NAMALWA (cell line): ENCODE measurements around the gene HS6ST3.

Experiments
- DNase-seq: peaks from one replicate; pipeline ENCODE4 v3.0.0-alpha.2; 2015; ENCODE audit warnings: low spot score

HS6ST3 gene

DNA sequence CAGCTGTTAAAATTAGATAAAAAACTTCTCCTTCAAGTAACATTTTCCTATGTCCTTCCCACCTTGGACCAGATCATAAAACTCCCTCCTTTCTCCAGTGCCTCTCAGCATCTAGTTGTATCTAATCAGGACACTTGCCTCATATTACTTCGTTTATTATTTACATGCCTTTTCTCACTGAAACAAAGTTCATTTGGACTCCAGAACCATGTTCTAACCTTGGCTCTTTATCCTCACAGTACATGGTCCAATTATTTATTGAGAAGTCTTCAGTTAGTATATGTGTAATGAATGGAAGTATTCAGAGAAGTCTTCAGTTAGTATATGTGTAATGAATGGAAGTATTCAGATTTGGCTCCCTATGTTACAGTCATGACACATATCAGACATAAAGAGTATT is 561.7 kb downstream of the HS6ST3 start:
- DNase-seq = no peak

DNA sequence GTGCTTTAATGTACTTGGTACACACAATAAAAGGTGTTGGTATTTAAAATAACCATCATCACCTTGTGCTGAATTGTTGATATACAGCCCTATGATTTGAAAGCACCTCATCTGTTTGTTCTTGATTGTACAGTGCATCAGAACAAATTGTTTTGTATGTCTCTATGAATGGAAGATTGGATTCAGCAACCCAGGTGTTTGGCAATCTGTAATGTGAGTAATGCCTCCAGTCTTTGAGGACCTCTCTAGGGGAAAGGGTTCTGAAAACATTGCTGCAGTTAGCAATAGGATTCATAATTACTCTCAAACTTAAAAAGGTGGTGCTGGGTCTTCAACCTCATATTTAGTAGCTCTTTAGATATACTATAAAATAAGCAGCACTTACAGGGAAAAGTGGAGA is 562.6 kb downstream of the HS6ST3 start:
- DNase-seq = no peak

DNA sequence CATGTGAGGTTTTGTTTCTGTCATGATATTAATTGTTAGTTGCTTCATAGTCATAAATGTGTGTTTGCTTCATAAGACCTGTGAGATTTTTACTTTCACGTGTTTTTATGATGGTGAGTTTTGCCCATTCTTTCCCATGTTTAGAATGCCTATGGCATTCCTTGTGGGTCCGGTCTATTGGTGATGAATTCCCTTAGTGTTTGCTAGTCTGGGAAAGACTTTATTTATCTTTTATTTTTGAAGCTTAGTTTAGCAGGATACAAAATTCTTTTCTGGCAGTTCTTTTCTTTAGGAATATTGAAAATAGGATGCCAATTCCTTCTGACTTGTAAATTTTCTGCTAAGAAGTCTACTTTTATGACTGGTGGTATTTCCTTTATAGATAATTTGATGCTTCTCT is 571.7 kb downstream of the HS6ST3 start:
- DNase-seq = no peak

DNA sequence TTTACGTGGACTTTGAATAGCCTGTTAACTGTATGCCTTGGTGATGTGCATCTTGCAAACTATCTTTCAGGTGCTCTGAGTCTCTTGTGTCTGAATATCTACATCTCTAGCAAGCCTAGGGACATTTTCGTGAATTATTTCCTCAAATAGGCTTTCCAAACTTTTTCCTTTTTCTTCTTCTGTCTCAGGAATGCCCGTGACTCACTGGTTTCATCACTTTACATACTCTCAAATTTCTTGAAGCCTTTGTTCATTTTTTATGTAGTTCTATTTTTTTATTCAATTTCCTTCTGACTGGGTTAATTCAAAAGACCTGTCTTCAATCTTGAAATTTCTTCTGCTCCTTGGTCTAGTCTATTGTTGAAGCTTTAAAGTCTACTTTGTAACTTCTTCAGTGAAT is 572.1 kb downstream of the HS6ST3 start:
- DNase-seq = no peak

DNA sequence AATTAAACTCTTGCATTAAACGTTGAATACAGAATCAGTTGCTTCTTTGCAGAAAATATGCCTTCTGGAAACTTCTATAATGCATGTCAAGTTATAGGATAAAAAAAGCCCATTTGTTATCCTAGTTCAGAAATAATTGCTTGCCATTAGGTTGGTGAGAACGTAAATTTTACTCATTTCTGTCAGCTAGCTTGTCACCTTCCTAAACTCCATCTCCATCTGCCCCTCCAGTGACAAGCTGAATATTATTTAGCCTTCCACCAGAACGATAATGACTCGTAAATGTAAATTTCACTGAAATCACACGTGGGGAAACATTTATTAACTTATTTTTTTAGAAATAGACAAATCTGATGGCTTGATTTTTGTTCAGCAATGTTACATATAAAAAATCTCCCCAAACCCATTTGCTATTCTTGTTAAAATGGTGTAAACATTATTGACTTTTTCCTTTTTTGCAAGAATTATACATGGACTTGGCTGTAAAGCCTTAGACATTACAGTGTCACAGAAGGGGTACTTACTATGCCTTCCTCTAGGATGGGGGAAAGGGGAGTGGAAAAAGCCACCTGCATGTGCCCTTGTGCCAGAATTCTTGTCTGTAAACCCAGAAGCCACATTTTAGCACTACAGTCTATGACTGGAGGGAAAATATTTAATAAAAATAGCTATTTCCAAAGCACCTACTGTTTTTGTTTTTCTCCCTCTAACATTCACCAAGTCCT is 577.5 kb downstream of the HS6ST3 start:
- no peak for DNase-seq

DNA sequence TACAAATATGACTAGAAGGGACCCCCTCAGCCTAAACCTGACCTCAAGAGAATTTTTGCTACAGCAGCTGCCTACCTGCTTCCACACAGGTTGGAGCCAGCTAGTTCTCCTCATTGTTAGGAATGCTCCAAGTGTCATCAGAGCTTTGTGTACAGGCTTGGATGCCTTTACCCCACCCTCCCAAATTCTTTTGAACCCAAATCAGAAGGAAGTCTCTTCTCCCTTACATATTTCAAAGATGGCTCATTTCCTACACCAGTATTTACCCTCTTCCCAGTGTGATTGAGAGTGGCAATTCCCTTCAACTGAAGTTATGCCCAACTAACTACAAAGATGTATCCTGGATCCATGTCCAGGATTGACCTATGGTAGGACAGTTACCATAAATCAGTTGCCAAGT is 581.2 kb downstream of the HS6ST3 start:
- DNase-seq = no peak

DNA sequence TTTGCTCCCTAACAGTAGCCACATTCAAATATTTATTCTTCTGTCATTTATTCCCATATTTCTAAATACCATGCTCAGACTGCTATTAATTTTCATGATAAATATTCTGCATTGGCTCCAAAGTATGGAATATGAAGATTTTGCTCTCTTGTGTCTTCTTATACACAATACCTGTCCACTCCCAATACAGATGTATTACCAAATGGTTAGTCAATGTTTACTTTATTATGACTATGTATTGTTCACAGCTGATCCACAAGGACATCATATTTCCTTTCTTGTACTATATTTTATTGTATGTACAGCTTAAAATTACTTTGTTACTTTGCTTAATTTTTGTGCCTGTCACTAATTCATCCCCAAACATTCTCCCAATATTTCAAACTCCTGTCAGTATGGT is 582.1 kb downstream of the HS6ST3 start:
- DNase-seq = no peak

DNA sequence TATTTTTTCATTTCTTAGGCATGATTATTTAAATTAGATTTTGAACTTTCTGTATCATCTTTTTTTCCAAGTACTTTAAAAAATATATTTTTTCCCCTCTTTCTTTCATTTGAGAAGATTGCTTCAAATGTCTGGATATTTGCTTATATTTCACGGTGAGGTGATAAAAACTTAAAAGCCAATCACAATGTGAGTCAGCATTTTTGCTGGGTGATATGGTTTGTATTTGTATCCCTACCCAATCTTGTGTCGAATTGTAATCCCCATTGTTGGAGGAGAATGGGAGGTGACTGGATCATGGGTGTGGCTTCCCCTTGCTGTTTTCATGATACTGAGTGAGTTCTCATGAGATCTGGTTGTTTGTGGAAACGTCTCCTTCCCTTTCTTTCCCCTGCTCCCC is 583.9 kb downstream of the HS6ST3 start:
- no peak for DNase-seq

DNA sequence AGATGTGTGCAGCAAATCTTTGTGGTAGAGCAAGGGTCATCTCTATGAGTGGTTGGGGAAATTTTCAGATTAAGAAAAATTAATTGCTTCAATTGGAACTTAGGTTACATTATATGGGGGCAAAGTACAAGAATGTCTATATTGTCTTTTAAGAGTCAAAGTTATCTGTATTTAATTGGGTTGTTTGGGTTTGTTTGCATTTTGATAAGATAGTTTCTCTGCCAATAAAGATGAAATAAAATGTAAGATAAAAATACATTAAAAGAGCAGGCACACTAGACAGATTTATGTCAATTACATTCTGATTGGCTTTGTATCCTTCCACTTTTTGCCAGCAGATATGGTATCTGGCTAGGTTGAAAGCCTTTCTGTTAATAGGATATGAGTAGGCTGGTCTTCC is 587.1 kb downstream of the HS6ST3 start:
- no peak for DNase-seq

DNA sequence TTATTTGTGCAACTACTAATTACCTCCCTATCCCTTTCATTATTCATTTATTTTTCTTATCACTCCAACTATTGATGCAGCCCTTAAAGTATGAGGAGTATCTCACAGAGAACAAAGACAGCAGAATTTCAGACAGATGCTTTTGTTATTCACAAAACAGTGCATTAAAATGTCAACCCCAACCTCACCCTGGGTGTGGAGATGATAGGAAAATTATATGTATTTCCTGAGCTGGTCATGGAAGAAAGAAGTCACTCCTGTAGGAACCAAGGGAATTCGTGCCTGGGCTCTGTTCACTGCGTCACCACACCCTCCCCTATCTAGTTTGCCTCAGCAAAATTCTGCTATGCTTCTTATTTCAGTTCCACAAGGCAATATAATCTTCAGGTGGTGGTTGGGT is 588.9 kb downstream of the HS6ST3 start:
- DNase-seq = no peak

DNA sequence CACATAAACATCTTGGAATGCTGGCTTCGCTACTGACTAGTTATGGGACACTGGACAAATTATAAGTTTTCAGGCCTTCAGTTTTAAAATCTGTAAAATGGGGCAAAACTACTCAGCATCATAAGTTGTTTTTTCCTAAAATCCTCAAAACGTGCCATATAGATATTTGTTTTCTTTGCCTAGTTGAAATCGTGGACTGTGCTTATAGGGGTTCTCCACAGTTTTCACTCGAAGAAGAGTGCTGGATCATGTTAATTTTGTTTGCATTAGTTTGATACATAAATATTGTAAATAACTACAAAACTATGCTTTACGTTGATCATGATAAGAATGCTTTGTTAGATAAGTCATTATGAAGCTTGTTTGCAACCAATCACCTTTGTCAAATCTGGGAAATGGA is 591.0 kb downstream of the HS6ST3 start:
- no peak for DNase-seq

DNA sequence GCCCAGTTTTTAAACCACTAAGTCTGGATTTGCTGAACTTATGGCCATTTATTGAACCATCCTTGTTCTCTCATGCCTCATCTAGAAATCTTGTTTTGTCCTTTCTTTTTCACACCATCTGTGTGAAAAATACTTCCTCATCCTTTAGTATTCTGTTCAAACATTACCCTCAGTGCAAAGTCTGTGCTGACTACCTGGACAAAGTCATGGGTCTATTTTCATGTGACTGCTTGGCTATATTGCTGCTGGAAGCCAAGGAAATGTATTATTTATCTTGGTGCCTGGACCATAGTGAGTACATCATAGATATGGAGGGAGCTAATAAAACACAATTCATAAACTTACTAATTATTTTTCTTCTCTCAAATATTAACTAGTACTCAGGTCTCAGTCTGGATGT is 591.9 kb downstream of the HS6ST3 start:
- DNase-seq = no peak

DNA sequence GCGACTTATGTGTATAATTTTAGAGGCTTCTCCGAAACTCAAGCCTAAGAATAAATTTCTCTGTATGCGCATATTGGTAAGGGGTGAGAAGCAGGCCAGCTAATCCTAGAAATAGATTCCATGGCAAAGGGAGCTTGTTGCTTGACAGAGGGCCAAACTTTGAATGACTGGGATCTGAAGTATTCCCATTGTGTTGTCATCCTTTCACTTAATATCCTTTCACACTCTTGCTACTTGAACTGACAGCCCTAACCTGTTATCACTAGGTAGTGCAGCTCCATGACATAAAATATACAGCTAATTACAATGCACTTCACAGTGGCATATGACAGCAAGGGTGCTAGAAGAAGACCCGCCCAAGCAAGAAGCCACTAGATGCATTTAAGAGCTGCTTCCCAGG is 594.6 kb downstream of the HS6ST3 start:
- no peak for DNase-seq

DNA sequence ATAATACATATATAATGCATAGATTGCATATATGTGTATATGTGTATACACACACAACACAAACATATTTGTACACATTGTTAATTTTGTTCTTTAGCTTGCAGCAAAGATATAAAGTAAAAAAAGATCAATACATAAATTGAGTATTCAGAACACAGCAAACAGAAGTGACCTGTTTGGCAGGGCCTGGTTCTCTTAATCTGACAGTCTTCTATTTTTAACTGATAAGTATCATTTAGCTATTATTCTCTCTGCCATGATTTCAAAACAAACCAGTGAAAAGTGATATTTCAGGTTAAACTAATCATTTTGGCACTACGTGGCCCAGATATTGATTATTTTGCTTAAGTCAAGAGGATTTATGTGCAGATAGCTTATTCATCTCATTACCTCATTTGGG is 595.0 kb downstream of the HS6ST3 start:
- no peak for DNase-seq

DNA sequence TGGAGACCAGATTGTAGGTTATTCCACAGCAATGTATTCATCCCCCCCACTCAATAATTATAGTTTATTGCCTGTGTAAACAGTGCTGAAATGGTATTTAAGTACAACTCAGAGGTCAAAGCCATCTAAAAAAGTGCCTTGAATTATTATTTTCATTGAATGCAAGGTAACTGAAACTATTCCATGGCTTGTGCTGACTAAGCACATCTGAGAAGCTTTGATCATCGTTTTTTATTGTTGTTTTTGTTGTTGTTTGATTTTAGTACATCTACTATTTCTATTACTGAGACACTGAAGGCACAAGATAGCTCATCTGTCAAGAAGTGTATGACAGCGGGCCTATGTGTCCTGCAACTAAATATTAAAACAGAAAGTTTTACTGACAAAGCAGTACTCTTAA is 596.4 kb downstream of the HS6ST3 start:
- DNase-seq = no peak

DNA sequence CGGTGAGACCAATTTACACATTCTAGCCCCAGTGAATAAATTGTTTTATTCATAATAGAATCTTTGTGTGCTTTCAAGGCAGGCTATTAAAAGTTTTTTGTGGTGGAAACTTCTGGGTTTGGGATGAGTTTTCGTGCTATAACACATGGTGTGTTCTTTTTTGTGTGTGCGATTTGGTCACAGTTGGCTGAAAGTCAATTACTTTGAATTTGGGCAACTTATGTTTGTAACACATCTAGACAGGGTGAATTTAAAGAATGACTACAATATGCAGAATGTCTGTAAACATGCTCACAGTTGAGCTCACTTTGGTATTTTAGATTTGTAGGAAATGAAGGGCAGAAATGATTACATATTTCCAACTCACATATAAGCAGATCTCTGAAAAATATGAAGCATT is 597.3 kb downstream of the HS6ST3 start:
- DNase-seq = no peak

DNA sequence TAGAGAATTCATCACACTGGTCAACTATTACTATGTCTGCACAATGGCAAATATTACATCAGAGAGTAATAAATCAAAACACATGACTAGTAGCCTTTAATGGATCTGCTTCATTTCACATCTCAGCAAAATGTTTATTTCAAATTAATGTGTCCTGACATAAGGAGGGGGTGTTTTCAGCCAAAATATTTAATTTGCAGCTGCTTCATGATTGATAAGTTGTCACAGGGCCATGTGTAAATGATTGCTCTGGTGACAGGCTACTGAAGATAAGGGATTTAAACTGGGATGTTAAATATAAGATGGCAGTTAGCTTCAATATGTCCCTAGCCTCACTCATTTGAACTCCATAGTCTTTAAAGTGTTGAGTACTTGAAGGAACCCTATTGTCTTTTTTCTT is 601.1 kb downstream of the HS6ST3 start:
- DNase-seq = no peak

DNA sequence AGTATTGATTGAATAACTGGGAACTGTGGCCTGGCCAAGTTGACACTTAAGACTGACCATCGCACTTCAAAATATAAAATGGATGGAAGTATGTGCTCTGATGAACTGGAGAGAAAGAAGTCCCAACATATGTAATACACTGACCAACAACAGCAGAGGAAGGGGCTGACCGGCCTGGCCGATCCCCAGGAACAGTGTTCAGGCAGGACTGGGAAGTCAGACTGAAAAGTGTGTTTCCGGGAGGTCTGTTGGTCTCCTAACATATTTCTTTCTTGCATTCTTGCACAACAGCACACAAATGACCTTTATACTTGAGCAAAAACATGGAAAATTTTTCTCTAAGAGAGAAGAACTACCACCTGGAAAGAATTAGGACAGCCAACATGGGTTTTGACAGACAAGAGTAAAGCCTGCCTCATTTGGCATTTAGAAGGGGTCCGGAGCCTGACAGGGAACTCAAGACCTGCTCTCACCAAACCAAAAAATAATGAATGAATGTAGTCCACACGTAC is 606.5 kb downstream of the HS6ST3 start:
- DNase-seq = no peak

DNA sequence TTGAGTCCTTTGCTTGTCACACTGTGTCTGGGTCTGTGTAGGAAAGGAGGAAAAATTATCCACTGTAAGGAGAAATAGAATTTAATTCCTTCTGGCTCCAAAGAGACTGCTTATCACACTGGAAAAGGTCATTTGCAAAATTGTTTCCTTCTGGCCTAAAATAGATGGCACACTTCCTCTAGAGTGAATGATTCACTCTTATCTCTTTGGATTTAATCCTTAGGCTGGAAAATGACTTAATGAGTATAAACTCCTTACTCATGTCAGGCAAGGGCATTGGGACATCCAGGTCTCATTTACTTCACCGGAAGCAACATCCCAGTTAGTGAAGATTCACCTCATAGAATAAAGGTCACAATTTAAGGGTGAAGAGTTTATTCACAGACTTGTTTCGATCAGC is 610.8 kb downstream of the HS6ST3 start:
- no peak for DNase-seq

DNA sequence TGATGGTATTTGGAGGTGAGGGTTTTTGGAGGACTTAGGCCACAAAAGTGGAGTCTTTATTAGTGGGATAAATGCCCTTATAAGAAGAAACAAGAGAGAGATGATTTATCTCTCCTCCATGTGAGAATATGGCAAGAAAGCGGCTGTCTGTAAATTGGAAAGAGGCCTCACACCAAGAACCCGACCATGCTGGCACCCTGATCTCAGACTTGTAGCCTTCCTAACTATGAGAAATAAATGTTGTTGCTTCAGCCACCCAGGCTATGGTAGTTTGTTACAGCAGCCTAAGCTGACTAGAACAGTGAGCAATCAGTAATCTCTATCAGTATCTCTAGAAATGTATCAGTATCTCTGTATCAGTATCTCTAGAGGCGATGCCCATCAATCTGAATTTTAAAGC is 617.2 kb downstream of the HS6ST3 start:
- DNase-seq = no peak

DNA sequence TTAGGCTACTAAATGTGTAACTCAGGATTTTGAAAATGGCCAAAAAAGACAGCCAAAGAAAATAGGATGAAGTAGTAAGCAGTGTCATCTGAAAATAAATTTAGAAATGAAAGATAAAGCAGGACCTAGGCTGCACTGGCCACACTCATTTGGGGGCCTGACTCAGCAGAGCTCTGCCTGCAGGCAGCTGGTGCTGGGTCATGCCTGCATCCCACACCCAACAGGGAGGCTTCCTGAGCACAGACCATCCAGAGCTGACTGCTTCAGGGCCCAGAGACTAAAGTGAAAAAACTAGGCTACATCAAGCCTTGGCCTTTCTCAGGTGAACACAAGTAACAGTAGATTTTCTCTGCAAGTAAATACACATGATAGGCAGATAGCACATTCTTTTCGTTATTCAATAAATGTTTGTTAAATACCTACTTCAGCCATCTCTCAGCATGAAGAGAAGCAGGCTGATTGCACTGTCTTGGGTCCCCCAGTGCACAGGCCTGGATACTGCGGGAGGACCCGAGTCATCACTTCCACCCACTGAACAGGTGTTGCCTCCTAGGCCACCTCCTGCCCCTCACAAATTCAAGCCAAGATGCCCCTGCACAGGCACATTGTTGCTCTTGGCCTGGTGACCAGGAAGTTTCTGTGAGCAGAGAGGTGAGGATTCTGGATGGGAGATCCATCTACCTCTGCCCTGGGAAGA is 620.4 kb downstream of the HS6ST3 start:
- DNase-seq = no peak

DNA sequence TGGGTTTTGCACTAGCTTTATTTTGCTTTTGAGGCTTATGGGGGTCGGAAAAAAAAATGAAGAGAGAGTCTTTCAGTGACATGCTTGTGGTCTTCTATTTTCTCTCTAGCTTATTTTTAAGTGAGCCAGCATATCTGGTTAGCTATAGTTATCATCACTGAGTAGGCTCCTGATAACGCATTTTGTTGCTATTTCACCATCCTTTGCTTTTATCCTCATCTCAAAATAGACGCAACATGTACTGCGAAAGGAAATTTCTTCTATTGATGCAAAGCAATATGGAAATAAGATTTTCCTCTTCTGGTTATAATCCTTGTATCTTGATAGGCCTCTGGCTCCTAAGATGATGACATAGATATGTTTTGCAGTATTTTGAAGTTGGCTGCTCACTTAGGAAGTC is 630.5 kb downstream of the HS6ST3 start:
- no peak for DNase-seq

DNA sequence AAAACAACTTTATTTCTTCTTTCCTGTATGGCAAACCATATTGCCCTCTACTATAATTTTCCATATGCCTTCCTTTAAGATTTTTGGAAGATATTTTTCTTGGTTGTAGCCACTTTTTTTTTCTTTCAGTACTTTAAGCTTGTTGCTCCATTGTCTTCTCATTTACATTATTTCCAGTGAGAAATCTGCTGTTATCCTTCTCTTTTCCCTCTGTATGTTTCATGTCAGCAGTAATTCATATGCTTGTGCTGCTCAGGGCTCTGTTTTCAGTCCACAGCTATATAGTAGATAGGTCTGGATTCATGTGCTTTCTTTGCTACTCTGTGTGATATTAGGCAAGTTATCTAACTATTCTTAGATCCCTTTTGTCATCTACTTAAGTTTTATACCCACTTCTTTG is 636.7 kb downstream of the HS6ST3 start:
- DNase-seq = no peak

DNA sequence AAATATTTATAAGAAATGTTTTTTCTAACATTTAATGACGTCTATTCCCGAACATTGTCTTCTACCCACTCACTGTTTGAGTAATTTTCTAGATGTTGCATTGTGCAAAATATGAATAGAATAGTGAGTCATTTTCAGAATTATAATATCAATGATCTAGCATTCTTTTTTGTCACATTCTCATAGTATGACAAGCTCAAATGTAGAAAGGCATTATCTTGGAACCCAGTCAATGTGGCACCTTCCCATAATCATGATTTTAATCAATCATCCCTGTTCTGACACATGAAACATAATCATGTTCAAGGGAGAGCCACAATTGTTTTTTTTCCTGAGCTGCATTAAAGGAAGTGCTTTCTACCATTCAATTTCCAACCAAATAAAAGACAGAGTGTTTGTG is 638.6 kb downstream of the HS6ST3 start:
- no peak for DNase-seq
